Measurements from ENCODE around the gene ARID1B. TPM values are rescaled to one million over a fixed set of nuclear protein-coding genes. Genes with fewer than 3 reads are reported as not detected.

ARID1B gene
- total RNA-seq, 1 experiment from 2014 or later, result 63.9 TPM

GRCh38 chr6:156873654-156874380 is 96.6 kb downstream of the ARID1B start:
- TF ChIP-seq, protein P1, sequence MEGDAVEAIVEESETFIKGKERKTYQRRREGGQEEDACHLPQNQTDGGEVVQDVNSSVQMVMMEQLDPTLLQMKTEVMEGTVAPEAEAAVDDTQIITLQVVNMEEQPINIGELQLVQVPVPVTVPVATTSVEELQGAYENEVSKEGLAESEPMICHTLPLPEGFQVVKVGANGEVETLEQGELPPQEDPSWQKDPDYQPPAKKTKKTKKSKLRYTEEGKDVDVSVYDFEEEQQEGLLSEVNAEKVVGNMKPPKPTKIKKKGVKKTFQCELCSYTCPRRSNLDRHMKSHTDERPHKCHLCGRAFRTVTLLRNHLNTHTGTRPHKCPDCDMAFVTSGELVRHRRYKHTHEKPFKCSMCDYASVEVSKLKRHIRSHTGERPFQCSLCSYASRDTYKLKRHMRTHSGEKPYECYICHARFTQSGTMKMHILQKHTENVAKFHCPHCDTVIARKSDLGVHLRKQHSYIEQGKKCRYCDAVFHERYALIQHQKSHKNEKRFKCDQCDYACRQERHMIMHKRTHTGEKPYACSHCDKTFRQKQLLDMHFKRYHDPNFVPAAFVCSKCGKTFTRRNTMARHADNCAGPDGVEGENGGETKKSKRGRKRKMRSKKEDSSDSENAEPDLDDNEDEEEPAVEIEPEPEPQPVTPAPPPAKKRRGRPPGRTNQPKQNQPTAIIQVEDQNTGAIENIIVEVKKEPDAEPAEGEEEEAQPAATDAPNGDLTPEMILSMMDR (IDR thresholded peaks at IDR 0.05; ENCODE audit: unreplicated experiment), result no peak
- no peak for DNase-seq (ENCODE audit: unreplicated experiment)
- Mint-ChIP-seq H3K4me3 (ENCODE audit: unreplicated experiment) (no peak overlapping the region), H3K36me3 (ENCODE audit: insufficient read depth, unreplicated experiment) (peaks cover 5% of the 10 kb centered on the region), H3K27me3 (ENCODE audit: insufficient read depth, unreplicated experiment) (no peaks in the 10 kb centered on the region), H3K4me1 (ENCODE audit: insufficient read depth, unreplicated experiment) (no peaks in the 10 kb centered on the region), H3K9me3 (ENCODE audit: unreplicated experiment) (no peaks in the 10 kb centered on the region), H3K27ac (ENCODE audit: low read depth, unreplicated experiment) (no peak overlapping the region)
- no TSS peak for BruUV-seq (replicated peaks)
- ChIA-PET CTCF (interaction anchor here (0.5 to 0.6 kb wide), 2 partner anchors 23 to 145 kb away, joined by 3 to 4 read pairs; no protein-coding TSS in a partner anchor), POLR2A (interaction anchor here (0.5 to 0.7 kb wide), 2 partner anchors 79 to 961 kb away, joined by 3 read pairs; no protein-coding TSS in a partner anchor)
- intact Hi-C loops (cut with micrococcal nuclease), result no loop called here

- Mint-ChIP-seq H3K27ac (ENCODE audit: low read depth, unreplicated experiment) (no peak overlapping the region), H3K4me3 (ENCODE audit: unreplicated experiment) (no peak overlapping the region), H3K27me3 (ENCODE audit: insufficient read depth, unreplicated experiment) (no peaks in the 10 kb centered on the region), H3K4me1 (ENCODE audit: insufficient read depth, unreplicated experiment) (peaks cover 4% of the 10 kb centered on the region), H3K36me3 (ENCODE audit: insufficient read depth, unreplicated experiment) (peaks cover 11% of the 10 kb centered on the region), H3K9me3 (ENCODE audit: unreplicated experiment) (no peaks in the 10 kb centered on the region)
- TF ChIP-seq, protein P1 (IDR thresholded peaks at IDR 0.05; ENCODE audit: unreplicated experiment), result no peak
- CTCF ChIA-PET, result interaction anchor here (0.5 to 1.4 kb wide), 2 partner anchors 60 to 307 kb away, joined by 3 read pairs; no protein-coding TSS in a partner anchor
- POLR2A ChIA-PET, result interaction anchor here (1.2 kb wide), 1 partner anchor 14 kb away, joined by 5 read pairs; no protein-coding TSS in a partner anchor
- intact Hi-C loops (cut with micrococcal nuclease), result no loop called here
- no peak for DNase-seq (ENCODE audit: unreplicated experiment)
- no TSS peak for BruUV-seq (replicated peaks)
These were observed 97.9 kb downstream of the ARID1B start for GRCh38 chr6:156875062-156875461.

GRCh38 chr6:156876302-156876701 is 99.1 kb downstream of the ARID1B start:
- Mint-ChIP-seq H3K4me3 (ENCODE audit: unreplicated experiment) (no peak overlapping the region), H3K36me3 (ENCODE audit: insufficient read depth, unreplicated experiment) (peaks cover 11% of the 10 kb centered on the region), H3K4me1 (ENCODE audit: insufficient read depth, unreplicated experiment) (peaks cover 7% of the 10 kb centered on the region), H3K27me3 (ENCODE audit: insufficient read depth, unreplicated experiment) (no peaks in the 10 kb centered on the region), H3K9me3 (ENCODE audit: unreplicated experiment) (no peaks in the 10 kb centered on the region), H3K27ac (ENCODE audit: low read depth, unreplicated experiment) (no peak overlapping the region)
- BruUV-seq (replicated peaks), result no TSS peak
- intact Hi-C loops (cut with micrococcal nuclease), result no loop called here
- DNase-seq (ENCODE audit: unreplicated experiment), result peak; percentile 18
- POLR2A ChIA-PET, result no interaction called here
- TF ChIP-seq, protein P1 (IDR thresholded peaks at IDR 0.05; ENCODE audit: unreplicated experiment), result no peak
- CTCF ChIA-PET, result no interaction called here

GRCh38 chr6:156877126-156877863 is 100.1 kb downstream of the ARID1B start:
- POLR2A ChIA-PET, result interaction anchor here (0.6 to 0.8 kb wide), 2 partner anchors 14 to 20 kb away, joined by 3 read pairs; no protein-coding TSS in a partner anchor
- CTCF ChIA-PET, result interaction anchor here (0.6 to 0.8 kb wide), 2 partner anchors 32 to 338 kb away, joined by 3 read pairs; no protein-coding TSS in a partner anchor

More at GRCh38 chr6:156877126-156877863, 100.1 kb downstream of the ARID1B start:
- no peaks in the 10 kb centered on the region for H3K27me3 Mint-ChIP-seq (ENCODE audit: insufficient read depth, unreplicated experiment)
- H3K36me3 Mint-ChIP-seq (ENCODE audit: insufficient read depth, unreplicated experiment), result peaks cover 11% of the 10 kb centered on the region
- peaks cover 11% of the 10 kb centered on the region for H3K4me1 Mint-ChIP-seq (ENCODE audit: insufficient read depth, unreplicated experiment)
- no peaks in the 10 kb centered on the region for H3K9me3 Mint-ChIP-seq (ENCODE audit: unreplicated experiment)
- H3K4me3 Mint-ChIP-seq (ENCODE audit: unreplicated experiment), result no peak overlapping the region
- DNase-seq (ENCODE audit: unreplicated experiment), result no peak
- no peak overlapping the region for H3K27ac Mint-ChIP-seq (ENCODE audit: low read depth, unreplicated experiment)
- no TSS peak for BruUV-seq (replicated peaks)
- intact Hi-C loops (cut with micrococcal nuclease), result no loop called here
- TF ChIP-seq, protein P1 (IDR thresholded peaks at IDR 0.05; ENCODE audit: unreplicated experiment), result no peak

All from MCF 10A (cell line).